KMS-11 (cell line): Measurements from ENCODE around the gene MAML3.

Experiments used
- H2AFZ ChIP-seq: fragments of 200-600 bp; sonication (generic); 2 replicates; pipeline ENCODE4 v1.6.1; 2016; ENCODE audit warnings: antibody characterized with exemption, mixed run types, low read depth
- H3K27ac ChIP-seq: fragments of 200-600 bp; sonication (generic); 2 replicates; pipeline ENCODE4 v1.6.1; 2016; ENCODE audit warnings: mild to moderate bottlenecking, mixed run types
- H3K27me3 ChIP-seq: fragments of 200-600 bp; sonication (generic); 2 replicates; pipeline ENCODE4 v1.6.1; 2017; ENCODE audit warnings: mild to moderate bottlenecking, low read depth, mixed run types, moderate library complexity; ENCODE audit not compliant: insufficient read depth
- H3K36me3 ChIP-seq: fragments of 200-600 bp; sonication (generic); 2 replicates; pipeline ENCODE4 v1.6.1; 2017; ENCODE audit warnings: mild to moderate bottlenecking, mixed run types; ENCODE audit not compliant: insufficient read depth
- H3K4me1 ChIP-seq: fragments of 200-600 bp; sonication (generic); 2 replicates; pipeline ENCODE4 v1.6.1; 2016; ENCODE audit warnings: mild to moderate bottlenecking, low read depth, mixed run types; ENCODE audit not compliant: poor library complexity, severe bottlenecking
- H3K4me2 ChIP-seq: fragments of 200-600 bp; sonication (generic); 2 replicates; pipeline ENCODE4 v1.7.0; 2016; ENCODE audit warnings: mild to moderate bottlenecking, mixed run types
- H3K4me3 ChIP-seq: fragments of 200-600 bp; sonication (generic); IDR thresholded peaks from 2 replicates; pipeline ENCODE4 v1.6.1; 2017; ENCODE audit warnings: low read depth, low read length, mixed read lengths; ENCODE audit not compliant: insufficient read depth
- H3K79me2 ChIP-seq: fragments of 200-600 bp; sonication (generic); 2 replicates; pipeline ENCODE4 v1.6.1; 2016; ENCODE audit warnings: low read depth, mixed run types; ENCODE audit not compliant: insufficient read depth
- H3K9ac ChIP-seq: fragments of 200-600 bp; sonication (generic); 2 replicates; pipeline ENCODE4 v1.6.1; 2016; ENCODE audit warnings: mild to moderate bottlenecking, mixed run types
- H4K20me1 ChIP-seq: fragments of 200-600 bp; sonication (generic); 2 replicates; pipeline ENCODE4 v1.6.1; 2016; ENCODE audit warnings: mild to moderate bottlenecking, mixed run types; ENCODE audit not compliant: insufficient read depth
- TF ChIP-seq, protein P1 (sequence below): fragments of 200-600 bp; sonication (generic); conservative IDR thresholded peaks from 2 replicates; pipeline ENCODE4 v1.6.1; 2017; ENCODE audit warnings: low read depth, mild to moderate bottlenecking, antibody characterized with exemption, low read length, moderate library complexity, mixed read lengths

The MAML3 gene

DNA sequence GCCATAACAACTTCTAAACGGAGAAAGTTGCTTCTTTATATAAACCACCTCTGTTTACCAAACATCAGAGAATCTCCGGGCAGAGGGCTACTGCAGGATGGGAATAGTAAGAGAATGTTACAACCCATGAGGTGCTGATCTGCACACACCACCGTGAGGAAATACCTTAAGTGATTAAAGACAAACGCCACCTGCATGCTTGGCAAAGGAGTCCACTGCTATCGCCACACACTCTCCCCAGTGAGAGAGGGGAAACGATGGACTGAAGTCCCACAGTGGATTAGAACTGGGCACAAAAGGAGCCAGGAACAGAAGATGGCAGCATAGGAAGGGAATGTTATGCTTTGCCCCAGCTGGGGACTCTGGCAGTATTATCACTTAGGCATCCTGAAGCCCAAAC, 15.6 kb downstream of the MAML3 start:
- Histone ChIP-seq H2AFZ (no peak overlapping the region), H3K9ac (no peak overlapping the region), H3K27ac (no peak overlapping the region), H3K27me3 (0 out of 2 replicates have a peak, but pooled peaks cover 2% of the 10 kb centered on the region), H4K20me1 (no peaks in the 10 kb centered on the region), H3K4me2 (no peak overlapping the region), H3K4me1 (no peaks in the 10 kb centered on the region), H3K4me3 (no peak overlapping the region), H3K36me3 (no peaks in the 10 kb centered on the region), H3K79me2 (no peaks in the 10 kb centered on the region)
- TF ChIP-seq, protein P1, sequence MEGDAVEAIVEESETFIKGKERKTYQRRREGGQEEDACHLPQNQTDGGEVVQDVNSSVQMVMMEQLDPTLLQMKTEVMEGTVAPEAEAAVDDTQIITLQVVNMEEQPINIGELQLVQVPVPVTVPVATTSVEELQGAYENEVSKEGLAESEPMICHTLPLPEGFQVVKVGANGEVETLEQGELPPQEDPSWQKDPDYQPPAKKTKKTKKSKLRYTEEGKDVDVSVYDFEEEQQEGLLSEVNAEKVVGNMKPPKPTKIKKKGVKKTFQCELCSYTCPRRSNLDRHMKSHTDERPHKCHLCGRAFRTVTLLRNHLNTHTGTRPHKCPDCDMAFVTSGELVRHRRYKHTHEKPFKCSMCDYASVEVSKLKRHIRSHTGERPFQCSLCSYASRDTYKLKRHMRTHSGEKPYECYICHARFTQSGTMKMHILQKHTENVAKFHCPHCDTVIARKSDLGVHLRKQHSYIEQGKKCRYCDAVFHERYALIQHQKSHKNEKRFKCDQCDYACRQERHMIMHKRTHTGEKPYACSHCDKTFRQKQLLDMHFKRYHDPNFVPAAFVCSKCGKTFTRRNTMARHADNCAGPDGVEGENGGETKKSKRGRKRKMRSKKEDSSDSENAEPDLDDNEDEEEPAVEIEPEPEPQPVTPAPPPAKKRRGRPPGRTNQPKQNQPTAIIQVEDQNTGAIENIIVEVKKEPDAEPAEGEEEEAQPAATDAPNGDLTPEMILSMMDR = no peak

DNA sequence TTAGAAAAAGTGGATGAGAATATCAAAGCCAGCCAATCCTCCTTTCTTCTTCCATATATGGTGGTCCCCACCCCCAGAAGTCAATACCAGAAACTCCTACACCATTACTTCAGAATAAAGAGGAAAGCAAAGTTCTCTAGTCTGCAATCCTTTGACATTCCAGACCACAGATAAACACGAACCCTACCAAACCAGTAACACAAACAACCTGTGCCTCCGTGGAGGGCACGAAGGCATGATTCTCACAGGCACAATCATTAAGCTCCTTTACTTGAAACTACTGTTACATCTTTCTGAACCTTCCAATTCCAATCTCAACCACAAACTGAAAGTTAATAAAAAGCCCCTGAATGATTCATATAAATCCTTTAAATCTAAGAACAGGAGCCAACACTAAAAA, 16.3 kb downstream of the MAML3 start:
- Histone ChIP-seq H3K36me3 (no peaks in the 10 kb centered on the region), H3K4me2 (no peak overlapping the region), H3K27ac (no peak overlapping the region), H3K4me3 (no peak overlapping the region), H2AFZ (no peak overlapping the region), H3K79me2 (no peaks in the 10 kb centered on the region), H3K4me1 (no peaks in the 10 kb centered on the region), H3K27me3 (0 out of 2 replicates have a peak, but pooled peaks cover 2% of the 10 kb centered on the region), H4K20me1 (no peaks in the 10 kb centered on the region), H3K9ac (no peak overlapping the region)
- TF ChIP-seq, protein P1 = no peak

DNA sequence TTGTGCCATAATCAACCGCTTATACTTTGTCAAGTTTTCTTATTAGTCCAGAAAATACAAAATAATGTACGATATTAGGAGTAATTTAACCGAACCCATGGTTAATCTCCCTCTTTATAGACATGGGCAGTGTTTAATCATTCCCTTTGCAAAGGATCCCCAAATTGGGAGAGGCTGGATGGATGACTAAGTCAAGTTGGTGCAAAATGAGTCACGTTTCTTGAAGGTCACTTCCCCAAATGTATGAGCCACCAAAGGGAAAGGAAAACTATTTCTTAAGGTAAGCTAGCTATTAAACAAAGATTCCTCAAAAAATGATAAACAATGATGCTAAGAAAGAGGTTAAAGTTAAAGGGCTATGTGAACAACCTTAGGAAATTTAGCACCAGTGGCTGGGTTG, 17.5 kb downstream of the MAML3 start:
- Histone ChIP-seq H3K4me1 (no peaks in the 10 kb centered on the region), H3K27ac (no peak overlapping the region), H3K4me3 (no peak overlapping the region), H3K36me3 (no peaks in the 10 kb centered on the region), H3K79me2 (no peaks in the 10 kb centered on the region), H2AFZ (no peak overlapping the region), H4K20me1 (no peaks in the 10 kb centered on the region), H3K27me3 (0 out of 2 replicates have a peak, but pooled peaks cover 2% of the 10 kb centered on the region), H3K9ac (no peak overlapping the region), H3K4me2 (no peak overlapping the region)
- TF ChIP-seq, protein P1 = no peak

DNA sequence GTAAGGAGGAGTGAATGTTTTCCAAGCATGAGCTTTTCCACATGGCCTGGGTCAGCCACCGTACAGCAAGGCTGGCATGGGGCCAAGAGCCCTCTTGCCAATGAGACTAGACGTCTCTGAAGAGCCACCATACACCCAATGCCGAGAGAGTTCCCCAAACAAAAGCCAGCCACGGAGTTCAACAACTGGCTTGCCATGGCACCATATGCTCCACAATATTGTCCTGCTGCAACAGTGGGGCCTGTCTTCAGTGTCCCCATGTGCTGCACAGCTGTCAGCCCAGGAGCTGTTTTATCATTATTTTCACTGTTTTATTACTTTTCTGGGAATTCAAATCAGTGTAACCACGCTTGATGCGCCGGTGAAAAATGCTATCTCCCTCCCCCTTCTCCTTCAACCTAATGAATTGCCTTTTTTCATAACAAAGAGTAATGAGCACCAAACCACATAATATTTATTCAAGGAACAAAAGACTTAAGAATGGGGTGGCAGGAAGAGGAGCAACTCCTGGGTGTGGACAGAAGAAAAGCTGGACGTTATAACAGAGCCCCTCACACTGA, 18.4 kb downstream of the MAML3 start:
- Histone ChIP-seq H4K20me1 (no peaks in the 10 kb centered on the region), H3K9ac (no peak overlapping the region), H3K4me1 (no peaks in the 10 kb centered on the region), H3K27ac (no peak overlapping the region), H3K79me2 (no peaks in the 10 kb centered on the region), H3K4me3 (no peak overlapping the region), H3K36me3 (no peaks in the 10 kb centered on the region), H2AFZ (no peak overlapping the region), H3K27me3 (0 out of 2 replicates have a peak, but pooled peaks cover 2% of the 10 kb centered on the region), H3K4me2 (no peak overlapping the region)
- TF ChIP-seq, protein P1 = no peak
